ENCODE data around the gene ZFYVE9. TPM values are rescaled to one million over a fixed set of nuclear protein-coding genes. Genes with fewer than 3 reads are reported as not detected.

The ZFYVE9 gene
- total and polyA plus RNA-seq, 9 of the 15 experiments (the other 6 are each of a cell fraction or from before 2014, with no cell fraction given): 0.52 to 14.4 (median 8.9) TPM

DNA sequence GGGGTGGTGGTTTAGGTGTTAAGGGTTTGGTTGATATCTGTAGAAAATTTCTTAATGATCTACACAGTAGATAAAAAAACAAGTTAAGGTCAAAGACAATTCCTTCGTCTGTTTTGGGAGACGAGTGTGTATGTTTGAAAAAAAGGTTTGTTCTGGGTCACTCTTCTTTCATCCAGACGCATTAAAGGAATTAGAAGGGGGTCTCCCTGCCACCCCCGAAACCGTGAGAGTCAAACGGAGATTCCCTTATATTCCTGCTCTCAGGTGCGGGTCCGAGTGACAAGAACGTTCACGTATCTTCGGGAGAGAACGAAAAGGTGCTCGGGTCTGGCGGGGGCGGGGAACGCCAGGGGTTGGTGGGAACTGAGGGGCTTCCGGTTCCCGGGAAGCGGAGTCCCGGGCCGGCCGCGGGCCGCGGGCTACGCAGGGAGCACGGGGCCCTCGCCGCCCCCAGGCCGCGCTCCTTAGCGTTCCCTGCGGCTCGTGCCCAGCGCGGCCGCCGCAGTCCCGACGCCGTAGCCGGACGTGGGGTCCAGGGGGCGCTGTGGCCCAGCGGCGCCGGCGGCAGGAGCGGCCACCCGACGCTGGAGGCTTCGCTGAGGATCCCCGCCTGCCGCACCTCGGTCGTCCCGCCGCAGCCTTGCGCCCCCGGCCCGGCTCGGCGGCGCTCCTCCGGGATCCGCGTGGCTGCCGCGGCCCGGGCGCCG, at the start of gene ZFYVE9 (continued):
- TF ChIP-seq PHF21A (IDR thresholded peaks at IDR 0.05; ENCODE audit: borderline replicate concordance, low read depth): no peak
- 0 out of 2 replicates have a peak, but pooled peaks have one; percentile 13 for TF ChIP-seq DEAF1 (CRISPR knock-in tag; IDR thresholded peaks at IDR 0.05)
- TF ChIP-seq, protein P1, sequence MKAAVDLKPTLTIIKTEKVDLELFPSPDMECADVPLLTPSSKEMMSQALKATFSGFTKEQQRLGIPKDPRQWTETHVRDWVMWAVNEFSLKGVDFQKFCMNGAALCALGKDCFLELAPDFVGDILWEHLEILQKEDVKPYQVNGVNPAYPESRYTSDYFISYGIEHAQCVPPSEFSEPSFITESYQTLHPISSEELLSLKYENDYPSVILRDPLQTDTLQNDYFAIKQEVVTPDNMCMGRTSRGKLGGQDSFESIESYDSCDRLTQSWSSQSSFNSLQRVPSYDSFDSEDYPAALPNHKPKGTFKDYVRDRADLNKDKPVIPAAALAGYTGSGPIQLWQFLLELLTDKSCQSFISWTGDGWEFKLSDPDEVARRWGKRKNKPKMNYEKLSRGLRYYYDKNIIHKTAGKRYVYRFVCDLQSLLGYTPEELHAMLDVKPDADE (conservative IDR thresholded peaks at IDR 0.05; ENCODE audit: control insufficient read depth, low read depth, low read length): peak; percentile 77; the same call in 1 of the 2 replicates
- no peak for TF ChIP-seq SMARCB1 (IDR thresholded peaks at IDR 0.05; ENCODE audit: insufficient read length, low read depth)
- TF ChIP-seq, protein P2, sequence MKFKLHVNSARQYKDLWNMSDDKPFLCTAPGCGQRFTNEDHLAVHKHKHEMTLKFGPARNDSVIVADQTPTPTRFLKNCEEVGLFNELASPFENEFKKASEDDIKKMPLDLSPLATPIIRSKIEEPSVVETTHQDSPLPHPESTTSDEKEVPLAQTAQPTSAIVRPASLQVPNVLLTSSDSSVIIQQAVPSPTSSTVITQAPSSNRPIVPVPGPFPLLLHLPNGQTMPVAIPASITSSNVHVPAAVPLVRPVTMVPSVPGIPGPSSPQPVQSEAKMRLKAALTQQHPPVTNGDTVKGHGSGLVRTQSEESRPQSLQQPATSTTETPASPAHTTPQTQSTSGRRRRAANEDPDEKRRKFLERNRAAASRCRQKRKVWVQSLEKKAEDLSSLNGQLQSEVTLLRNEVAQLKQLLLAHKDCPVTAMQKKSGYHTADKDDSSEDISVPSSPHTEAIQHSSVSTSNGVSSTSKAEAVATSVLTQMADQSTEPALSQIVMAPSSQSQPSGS (CRISPR knock-in tag; IDR thresholded peaks at IDR 0.05): no peak
- TF ChIP-seq, protein P3, sequence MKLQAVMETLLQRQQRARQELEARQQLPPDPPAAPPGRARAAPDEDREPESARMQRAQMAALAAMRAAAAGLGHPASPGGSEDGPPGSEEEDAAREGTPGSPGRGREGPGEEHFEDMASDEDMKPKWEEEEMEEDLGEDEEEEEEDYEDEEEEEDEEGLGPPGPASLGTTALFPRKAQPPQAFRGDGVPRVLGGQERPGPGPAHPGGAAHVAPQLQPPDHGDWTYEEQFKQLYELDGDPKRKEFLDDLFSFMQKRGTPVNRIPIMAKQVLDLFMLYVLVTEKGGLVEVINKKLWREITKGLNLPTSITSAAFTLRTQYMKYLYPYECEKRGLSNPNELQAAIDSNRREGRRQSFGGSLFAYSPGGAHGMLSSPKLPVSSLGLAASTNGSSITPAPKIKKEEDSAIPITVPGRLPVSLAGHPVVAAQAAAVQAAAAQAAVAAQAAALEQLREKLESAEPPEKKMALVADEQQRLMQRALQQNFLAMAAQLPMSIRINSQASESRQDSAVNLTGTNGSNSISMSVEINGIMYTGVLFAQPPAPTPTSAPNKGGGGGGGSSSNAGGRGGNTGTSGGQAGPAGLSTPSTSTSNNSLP (IDR thresholded peaks at IDR 0.05; ENCODE audit: borderline replicate concordance, low read depth, low read length): no peak
- TF ChIP-seq, protein P4, sequence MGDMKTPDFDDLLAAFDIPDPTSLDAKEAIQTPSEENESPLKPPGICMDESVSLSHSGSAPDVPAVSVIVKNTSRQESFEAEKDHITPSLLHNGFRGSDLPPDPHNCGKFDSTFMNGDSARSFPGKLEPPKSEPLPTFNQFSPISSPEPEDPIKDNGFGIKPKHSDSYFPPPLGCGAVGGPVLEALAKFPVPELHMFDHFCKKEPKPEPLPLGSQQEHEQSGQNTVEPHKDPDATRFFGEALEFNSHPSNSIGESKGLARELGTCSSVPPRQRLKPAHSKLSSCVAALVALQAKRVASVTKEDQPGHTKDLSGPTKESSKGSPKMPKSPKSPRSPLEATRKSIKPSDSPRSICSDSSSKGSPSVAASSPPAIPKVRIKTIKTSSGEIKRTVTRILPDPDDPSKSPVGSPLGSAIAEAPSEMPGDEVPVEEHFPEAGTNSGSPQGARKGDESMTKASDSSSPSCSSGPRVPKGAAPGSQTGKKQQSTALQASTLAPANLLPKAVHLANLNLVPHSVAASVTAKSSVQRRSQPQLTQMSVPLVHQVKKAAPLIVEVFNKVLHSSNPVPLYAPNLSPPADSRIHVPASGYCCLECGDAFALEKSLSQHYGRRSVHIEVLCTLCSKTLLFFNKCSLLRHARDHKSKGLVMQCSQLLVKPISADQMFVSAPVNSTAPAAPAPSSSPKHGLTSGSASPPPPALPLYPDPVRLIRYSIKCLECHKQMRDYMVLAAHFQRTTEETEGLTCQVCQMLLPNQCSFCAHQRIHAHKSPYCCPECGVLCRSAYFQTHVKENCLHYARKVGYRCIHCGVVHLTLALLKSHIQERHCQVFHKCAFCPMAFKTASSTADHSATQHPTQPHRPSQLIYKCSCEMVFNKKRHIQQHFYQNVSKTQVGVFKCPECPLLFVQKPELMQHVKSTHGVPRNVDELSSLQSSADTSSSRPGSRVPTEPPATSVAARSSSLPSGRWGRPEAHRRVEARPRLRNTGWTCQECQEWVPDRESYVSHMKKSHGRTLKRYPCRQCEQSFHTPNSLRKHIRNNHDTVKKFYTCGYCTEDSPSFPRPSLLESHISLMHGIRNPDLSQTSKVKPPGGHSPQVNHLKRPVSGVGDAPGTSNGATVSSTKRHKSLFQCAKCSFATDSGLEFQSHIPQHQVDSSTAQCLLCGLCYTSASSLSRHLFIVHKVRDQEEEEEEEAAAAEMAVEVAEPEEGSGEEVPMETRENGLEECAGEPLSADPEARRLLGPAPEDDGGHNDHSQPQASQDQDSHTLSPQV (IDR thresholded peaks at IDR 0.05): peak; percentile 73
- no peak for TF ChIP-seq EP400 (IDR thresholded peaks at IDR 0.05)
- TF ChIP-seq TRIM24 (IDR thresholded peaks at IDR 0.05): no peak
- TF ChIP-seq ZNF668 (CRISPR knock-in tag; IDR thresholded peaks at IDR 0.05): no peak
- TF ChIP-seq EGR1 (conservative IDR thresholded peaks at IDR 0.05): peak; percentile 46
- TF ChIP-seq ZNF57 (CRISPR knock-in tag; IDR thresholded peaks at IDR 0.05): no peak
- TF ChIP-seq MIER1 (IDR thresholded peaks at IDR 0.05; ENCODE audit: low read depth): no peak
- 0 out of 2 replicates have a peak, but pooled peaks have one; percentile 2 for TF ChIP-seq NFRKB (IDR thresholded peaks at IDR 0.05; ENCODE audit: low read depth)
- no peak for TF ChIP-seq POU5F1 (IDR thresholded peaks at IDR 0.05; ENCODE audit: borderline replicate concordance, low read depth, low read length, partially characterized antibody)

Measured in K562 (cell line).